HCT116 (cell line): ENCODE measurements around the gene TLCD1. TPM values are rescaled to one million over a fixed set of nuclear protein-coding genes. Genes with fewer than 3 reads are reported as not detected.

ENCODE experiments used
- ATAC-seq: fragments of 200-7000 bp; cut with Tn5 transposase; 2 replicates; pipeline ENCODE4 v1.9.1; 2020; ENCODE audit warnings: mild to moderate bottlenecking, moderate library complexity
- BruUV-seq: library from RNA; stranded (reverse); fragments of 400-500 nt; replicated peaks from 2 replicates; lab custom pipeline; 2021; lab: Mats Ljungman, UMichigan
- CTCF ChIA-PET: fragments of 300-600 bp; sonication (Branson Sonifier 250); formaldehyde crosslinking; loops from one replicate; lab custom pipeline; 2021; ENCODE audit warnings: antibody characterized with exemption; lab: Charles Lee
- POLR2A ChIA-PET: fragments of 300-600, 350-600 bp; sonication (Branson Sonifier 250); formaldehyde crosslinking; loops from one replicate; lab custom pipeline; 2021; ENCODE audit warnings: antibody characterized with exemption; lab: Charles Lee
- RAD21 ChIA-PET, 2 experiments: fragments of 300-600 bp; sonication (Branson Sonifier 250); formaldehyde crosslinking; loops; one replicate each; lab custom pipeline; 2023; ENCODE audit warnings: low total read pairs in 2 of 2; ENCODE audit not compliant: uncharacterized antibody in 2 of 2, unreplicated experiment in 2 of 2, low non-redundant PET in 1 of 2; lab: Charles Lee
- DNase-seq: peaks from one replicate; pipeline ENCODE4 v3.0.0-alpha.2; 2010; ENCODE audit warnings: low read depth, low spot score
- H2AFZ ChIP-seq: fragments of 200-600 bp; shearing (Covaris generic), sonication (generic); 2 replicates; pipeline ENCODE4 v1.6.1; 2017; ENCODE audit warnings: low read depth, mixed run types, mixed read lengths, antibody characterized with exemption, low read length; ENCODE audit not compliant: poor library complexity, severe bottlenecking
- H3K27ac ChIP-seq: 2 replicates; pipeline ENCODE4 v1.5.1; 2012; ENCODE audit warnings: low read depth, low read length
- H3K27me3 ChIP-seq: fragments of 200-600 bp; sonication (generic); 2 replicates; pipeline ENCODE4 v1.6.1; 2016; ENCODE audit warnings: mixed run types, low read length, mixed read lengths; ENCODE audit not compliant: insufficient read depth
- H3K36me3 ChIP-seq, 2 experiments: fragments of 200-500 bp in 1 of 2; fragments of 200-600 bp in 1 of 2; sonication (Bioruptor generic) in 1 of 2; sonication (generic) in 1 of 2; 2 replicates each; pipeline versions ENCODE4 v1.5.1 to v1.6.1; 2014 to 2016; ENCODE audit warnings: low read length in 2 of 2, inconsistent platforms in 1 of 2, mixed read lengths in 1 of 2, mixed run types in 1 of 2; ENCODE audit not compliant: insufficient read depth in 2 of 2, control insufficient read depth in 1 of 2
- H3K4me1 ChIP-seq, 2 experiments: fragments of 200-600 bp in 1 of 2; sonication (generic) in 1 of 2; 2 replicates each; pipeline versions ENCODE4 v1.5.1 to v1.6.1; 2012 to 2017; ENCODE audit warnings: low read length in 2 of 2, inconsistent platforms in 1 of 2, mild to moderate bottlenecking in 1 of 2, mixed read lengths in 1 of 2, mixed run types in 1 of 2, moderate library complexity in 1 of 2; ENCODE audit not compliant: insufficient read depth in 2 of 2, control insufficient read depth in 1 of 2
- H3K4me2 ChIP-seq: fragments of 200-600 bp; sonication (generic); 2 replicates; pipeline ENCODE4 v1.6.1; 2017; ENCODE audit warnings: mixed run types, low read length, mixed read lengths
- H3K4me3 ChIP-seq, 2 experiments: fragments of 200-600 bp in 1 of 2; sonication (generic) in 1 of 2; replicated peaks in 1 of 2; 2 replicates each; pipeline ENCODE4 v1.5.1; 2011 to 2016; ENCODE audit warnings: low read length in 2 of 2, control low read depth in 1 of 2, low read depth in 1 of 2, mild to moderate bottlenecking in 1 of 2, mixed read lengths in 1 of 2, mixed run types in 1 of 2
- H3K79me2 ChIP-seq: fragments of 200-600 bp; sonication (generic); 2 replicates; pipeline ENCODE4 v1.6.1; 2017; ENCODE audit warnings: mild to moderate bottlenecking, mixed run types, low read length, moderate library complexity, mixed read lengths; ENCODE audit not compliant: insufficient read depth
- H3K9ac ChIP-seq: fragments of 200-600 bp; sonication (generic); 2 replicates; pipeline ENCODE4 v1.6.1; 2016; ENCODE audit warnings: low read length, mixed read lengths
- H3K9me2 ChIP-seq: fragments of 200-600 bp; sonication (generic), shearing (Covaris generic); 2 replicates; pipeline ENCODE4 v1.6.1; 2017; ENCODE audit warnings: mixed run types, mild to moderate bottlenecking, moderate library complexity; ENCODE audit not compliant: insufficient read depth
- H3K9me3 ChIP-seq, 2 experiments: fragments of 200-500 bp in 1 of 2; fragments of 200-600 bp in 1 of 2; sonication (Bioruptor generic) in 1 of 2; sonication (generic) in 1 of 2; 2 replicates each; pipeline ENCODE4 v1.6.1; 2014 to 2017; ENCODE audit warnings: low read length in 2 of 2, mixed read lengths in 2 of 2, inconsistent platforms in 1 of 2, low read depth in 1 of 2, mild to moderate bottlenecking in 1 of 2, mixed run types in 1 of 2, moderate library complexity in 1 of 2; ENCODE audit not compliant: control insufficient read depth in 1 of 2, insufficient read depth in 1 of 2
- H4K20me1 ChIP-seq: fragments of 200-600 bp; sonication (generic), shearing (Covaris generic); 2 replicates; pipeline ENCODE4 v1.6.1; 2017; ENCODE audit warnings: mixed run types, mild to moderate bottlenecking, moderate library complexity; ENCODE audit not compliant: insufficient read depth
- CBX3 ChIP-seq: IDR thresholded peaks from 2 replicates; pipeline ENCODE4 v1.6.1; 2012; ENCODE audit warnings: low read depth
- EGR1 ChIP-seq: IDR thresholded peaks from 2 replicates; pipeline ENCODE4 v1.6.1; 2012; ENCODE audit warnings: low read depth
- ELF1 ChIP-seq: IDR thresholded peaks from 2 replicates; pipeline ENCODE4 v1.6.1; 2012; ENCODE audit warnings: low read depth, borderline replicate concordance
- EZH2 ChIP-seq: fragments of 200-600 bp; sonication (generic); IDR thresholded peaks from 2 replicates; pipeline ENCODE4 v1.6.1; 2017; ENCODE audit warnings: antibody characterized with exemption, mixed run types
- POLR2A ChIP-seq: IDR thresholded peaks from 2 replicates; pipeline ENCODE4 v1.7.0; 2011; ENCODE audit warnings: borderline replicate concordance; ENCODE audit not compliant: insufficient read depth, insufficient read length; ENCODE audit errors: extremely low read depth
- RAD21 ChIP-seq: IDR thresholded peaks from 2 replicates; pipeline ENCODE4 v1.6.1; 2012; ENCODE audit warnings: low read depth, mild to moderate bottlenecking
- SP1 ChIP-seq: IDR thresholded peaks from 2 replicates; pipeline ENCODE4 v1.6.1; 2012; ENCODE audit warnings: low read depth
- SRF ChIP-seq: IDR thresholded peaks from 2 replicates; pipeline ENCODE4 v1.6.1; 2012; ENCODE audit warnings: low read depth
- TCF7L2 ChIP-seq: IDR thresholded peaks from 2 replicates; pipeline ENCODE4 v1.7.0; 2011; ENCODE audit warnings: borderline replicate concordance, inconsistent platforms; ENCODE audit not compliant: insufficient read depth, insufficient read length; ENCODE audit errors: extremely low read depth
- YY1 ChIP-seq: IDR thresholded peaks from 2 replicates; pipeline ENCODE4 v1.6.1; 2011; ENCODE audit warnings: low read length, low read depth, moderate library complexity, mild to moderate bottlenecking; ENCODE audit not compliant: insufficient replicate concordance; ENCODE audit errors: extremely low read depth
- ZFX ChIP-seq: fragments of 450-650 bp; IDR thresholded peaks from 2 replicates; pipeline ENCODE4 v1.6.1; 2017
- ZNF274 ChIP-seq: fragments of 200-500 bp; sonication (Bioruptor generic); IDR thresholded peaks from 2 replicates; pipeline ENCODE4 v1.6.1; 2014; ENCODE audit warnings: mild to moderate bottlenecking, low read depth, low read length, inconsistent platforms
- intact Hi-C: fragments of 100-400 bp; cut with micrococcal nuclease; formaldehyde crosslinking; loops from 2 replicates; pipeline ENCODE4 v1.10.0; 2022
- total RNA-seq: library from RNA; stranded (reverse); gene quantifications from one replicate; pipeline ENCODE4 v1.2.1, GENCODE V29; 2021; ENCODE audit not compliant: unreplicated experiment
- TF ChIP-seq, protein P1 (sequence below): IDR thresholded peaks from 2 replicates; pipeline ENCODE4 v1.6.1; 2012
- TF ChIP-seq, protein P2 (sequence below), 3 experiments: fragments of 200-600 bp in 1 of 3; sonication (generic) in 1 of 3; IDR thresholded peaks in 2 of 3; conservative IDR thresholded peaks in 1 of 3; 2 replicates each; pipeline ENCODE4 v1.5.1; 2012 to 2017; ENCODE audit warnings: low read depth in 2 of 3, low read length in 2 of 3, antibody characterized with exemption in 1 of 3, borderline replicate concordance in 1 of 3, control low read depth in 1 of 3, mild to moderate bottlenecking in 1 of 3, mixed read lengths in 1 of 3, mixed run types in 1 of 3, moderate library complexity in 1 of 3; ENCODE audit not compliant: insufficient read depth in 1 of 3
- TF ChIP-seq, protein P3 (sequence below): IDR thresholded peaks from 2 replicates; pipeline ENCODE4 v1.6.1; 2011; ENCODE audit warnings: mild to moderate bottlenecking, low read length, moderate library complexity; ENCODE audit not compliant: insufficient replicate concordance; ENCODE audit errors: extremely low read depth

TLCD1 gene
- total RNA-seq, 1 experiment from 2014 or later = 28.3 TPM

DNA sequence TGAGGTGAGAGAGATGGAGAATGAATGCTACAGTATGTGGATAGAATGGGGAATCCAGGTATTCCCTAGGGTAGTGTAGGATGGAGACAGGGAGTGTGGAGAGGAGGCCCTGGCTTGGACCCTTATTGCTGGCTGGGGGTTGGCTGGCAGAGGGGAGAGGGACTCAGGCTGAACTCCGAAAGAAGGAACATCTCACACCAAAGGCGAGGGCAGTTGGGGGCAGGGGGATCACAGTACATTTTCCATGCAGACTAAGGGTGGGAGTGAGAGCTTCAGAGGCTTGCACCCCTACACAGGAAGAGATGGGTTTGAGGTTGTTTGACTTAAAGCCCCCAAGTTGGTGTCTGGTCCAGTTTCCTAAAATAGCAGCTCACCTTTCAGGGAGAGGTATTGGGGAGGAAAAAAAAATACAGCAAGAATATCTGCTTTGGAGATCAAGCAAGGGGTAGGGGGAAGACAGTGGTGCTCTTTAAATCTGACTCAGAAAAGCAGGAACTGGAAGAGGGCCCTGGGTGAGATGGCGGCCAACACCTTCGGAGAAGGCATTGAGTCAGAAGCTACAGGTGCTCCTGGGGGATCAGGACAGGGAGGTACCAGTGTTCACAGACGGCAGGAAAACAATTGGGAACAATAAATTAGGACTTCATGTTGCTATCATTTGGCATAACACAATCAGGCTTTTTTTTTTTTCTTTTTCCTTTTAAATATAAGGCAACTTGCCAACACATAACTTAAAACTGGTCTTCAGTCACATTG lies 30.2 kb upstream of the TLCD1 start:
- Histone ChIP-seq H3K27me3 (no peaks in the 10 kb centered on the region), H3K9me2 (no peaks in the 10 kb centered on the region), H3K4me1 (peaks cover 2 to 11% of the 10 kb centered on the region in 2 experiments; a peak in 2 of 4 replicates), H3K4me3 (no peak overlapping the region), H3K79me2 (no peaks in the 10 kb centered on the region; the same call in 1 of the 2 replicates), H2AFZ (no peak overlapping the region), H3K9ac (no peak overlapping the region), H3K9me3 (no peaks in the 10 kb centered on the region), H3K36me3 (peaks cover 18% of the 10 kb centered on the region in 2 experiments; a peak in 3 of 4 replicates), H3K27ac (no peak overlapping the region), H3K4me2 (no peak overlapping the region), H4K20me1 (no peaks in the 10 kb centered on the region)
- TF ChIP-seq POLR2A (no peak), EGR1 (no peak), TCF7L2 (no peak), ZNF274 (no peak), CBX3 (no peak), EZH2 (no peak), RAD21 (no peak), ZFX (no peak), SRF (no peak), ELF1 (no peak), SP1 (no peak), YY1 (no peak)
- TF ChIP-seq, protein P1, sequence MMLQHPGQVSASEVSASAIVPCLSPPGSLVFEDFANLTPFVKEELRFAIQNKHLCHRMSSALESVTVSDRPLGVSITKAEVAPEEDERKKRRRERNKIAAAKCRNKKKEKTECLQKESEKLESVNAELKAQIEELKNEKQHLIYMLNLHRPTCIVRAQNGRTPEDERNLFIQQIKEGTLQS = no peak
- TF ChIP-seq, protein P2, sequence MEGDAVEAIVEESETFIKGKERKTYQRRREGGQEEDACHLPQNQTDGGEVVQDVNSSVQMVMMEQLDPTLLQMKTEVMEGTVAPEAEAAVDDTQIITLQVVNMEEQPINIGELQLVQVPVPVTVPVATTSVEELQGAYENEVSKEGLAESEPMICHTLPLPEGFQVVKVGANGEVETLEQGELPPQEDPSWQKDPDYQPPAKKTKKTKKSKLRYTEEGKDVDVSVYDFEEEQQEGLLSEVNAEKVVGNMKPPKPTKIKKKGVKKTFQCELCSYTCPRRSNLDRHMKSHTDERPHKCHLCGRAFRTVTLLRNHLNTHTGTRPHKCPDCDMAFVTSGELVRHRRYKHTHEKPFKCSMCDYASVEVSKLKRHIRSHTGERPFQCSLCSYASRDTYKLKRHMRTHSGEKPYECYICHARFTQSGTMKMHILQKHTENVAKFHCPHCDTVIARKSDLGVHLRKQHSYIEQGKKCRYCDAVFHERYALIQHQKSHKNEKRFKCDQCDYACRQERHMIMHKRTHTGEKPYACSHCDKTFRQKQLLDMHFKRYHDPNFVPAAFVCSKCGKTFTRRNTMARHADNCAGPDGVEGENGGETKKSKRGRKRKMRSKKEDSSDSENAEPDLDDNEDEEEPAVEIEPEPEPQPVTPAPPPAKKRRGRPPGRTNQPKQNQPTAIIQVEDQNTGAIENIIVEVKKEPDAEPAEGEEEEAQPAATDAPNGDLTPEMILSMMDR (IDR thresholded peaks at IDR 0.05 in 2 of 3, conservative IDR thresholded peaks at IDR 0.05 in 1 of 3; ENCODE audit: borderline replicate concordance in 1 of 3, insufficient read depth in 1 of 3, low read depth in 2 of 3, low read length in 2 of 3) = no peak
- TF ChIP-seq, protein P3, sequence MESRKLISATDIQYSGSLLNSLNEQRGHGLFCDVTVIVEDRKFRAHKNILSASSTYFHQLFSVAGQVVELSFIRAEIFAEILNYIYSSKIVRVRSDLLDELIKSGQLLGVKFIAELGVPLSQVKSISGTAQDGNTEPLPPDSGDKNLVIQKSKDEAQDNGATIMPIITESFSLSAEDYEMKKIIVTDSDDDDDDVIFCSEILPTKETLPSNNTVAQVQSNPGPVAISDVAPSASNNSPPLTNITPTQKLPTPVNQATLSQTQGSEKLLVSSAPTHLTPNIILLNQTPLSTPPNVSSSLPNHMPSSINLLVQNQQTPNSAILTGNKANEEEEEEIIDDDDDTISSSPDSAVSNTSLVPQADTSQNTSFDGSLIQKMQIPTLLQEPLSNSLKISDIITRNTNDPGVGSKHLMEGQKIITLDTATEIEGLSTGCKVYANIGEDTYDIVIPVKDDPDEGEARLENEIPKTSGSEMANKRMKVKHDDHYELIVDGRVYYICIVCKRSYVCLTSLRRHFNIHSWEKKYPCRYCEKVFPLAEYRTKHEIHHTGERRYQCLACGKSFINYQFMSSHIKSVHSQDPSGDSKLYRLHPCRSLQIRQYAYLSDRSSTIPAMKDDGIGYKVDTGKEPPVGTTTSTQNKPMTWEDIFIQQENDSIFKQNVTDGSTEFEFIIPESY = no peak
- ChIA-PET CTCF (interaction anchor here (1.6 kb wide), 1 partner anchor 29 kb away, joined by 5 read pairs; no protein-coding TSS in a partner anchor), RAD21 (no interaction called here), POLR2A (interaction anchor here (0.6 kb wide), 1 partner anchor 505 kb away, joined by 3 read pairs; no protein-coding TSS in a partner anchor)
- ATAC-seq (no peak), DNase-seq (no peak)
- intact Hi-C loops = no loop called here
- BruUV-seq = no TSS peak
